Mesodermal cell (in vitro differentiated cells): ENCODE data around the gene MDC1.

Experiments
- H3K27ac ChIP-seq: 2 replicates; pipeline ENCODE4 v1.7.0; 2013; ENCODE audit warnings: mild to moderate bottlenecking, low read depth, low read length, moderate library complexity; ENCODE audit not compliant: severe bottlenecking
- H3K36me3 ChIP-seq: 2 replicates; pipeline ENCODE4 v1.7.1; 2013; ENCODE audit warnings: mild to moderate bottlenecking, low read length, moderate library complexity; ENCODE audit not compliant: control insufficient read depth, insufficient read depth
- H3K4me1 ChIP-seq: one replicate; pipeline ENCODE4 v1.7.1; 2013; ENCODE audit warnings: mild to moderate bottlenecking, low read length; ENCODE audit not compliant: insufficient read depth, control insufficient read depth, poor library complexity, severe bottlenecking
- H3K4me3 ChIP-seq: 2 replicates; pipeline ENCODE4 v1.7.0; 2013; ENCODE audit warnings: low read length, control low read depth, mild to moderate bottlenecking; ENCODE audit not compliant: insufficient read depth, poor library complexity, severe bottlenecking; ENCODE audit errors: extremely low read depth
- H3K9me3 ChIP-seq: 2 replicates; pipeline ENCODE4 v1.7.1; 2013; ENCODE audit warnings: mild to moderate bottlenecking, low read length, moderate library complexity; ENCODE audit not compliant: control insufficient read depth
- WGBS, 2 experiments: methylation state at CpG; one replicate each; pipeline ENCODE4 v1.1.5; 2013; ENCODE audit warnings: missing lambda C conversion rate in 2 of 2; ENCODE audit not compliant: insufficient coverage in 2 of 2; 5-methylcytosine and 5-hydroxymethylcytosine counted together

Gene MDC1

DNA sequence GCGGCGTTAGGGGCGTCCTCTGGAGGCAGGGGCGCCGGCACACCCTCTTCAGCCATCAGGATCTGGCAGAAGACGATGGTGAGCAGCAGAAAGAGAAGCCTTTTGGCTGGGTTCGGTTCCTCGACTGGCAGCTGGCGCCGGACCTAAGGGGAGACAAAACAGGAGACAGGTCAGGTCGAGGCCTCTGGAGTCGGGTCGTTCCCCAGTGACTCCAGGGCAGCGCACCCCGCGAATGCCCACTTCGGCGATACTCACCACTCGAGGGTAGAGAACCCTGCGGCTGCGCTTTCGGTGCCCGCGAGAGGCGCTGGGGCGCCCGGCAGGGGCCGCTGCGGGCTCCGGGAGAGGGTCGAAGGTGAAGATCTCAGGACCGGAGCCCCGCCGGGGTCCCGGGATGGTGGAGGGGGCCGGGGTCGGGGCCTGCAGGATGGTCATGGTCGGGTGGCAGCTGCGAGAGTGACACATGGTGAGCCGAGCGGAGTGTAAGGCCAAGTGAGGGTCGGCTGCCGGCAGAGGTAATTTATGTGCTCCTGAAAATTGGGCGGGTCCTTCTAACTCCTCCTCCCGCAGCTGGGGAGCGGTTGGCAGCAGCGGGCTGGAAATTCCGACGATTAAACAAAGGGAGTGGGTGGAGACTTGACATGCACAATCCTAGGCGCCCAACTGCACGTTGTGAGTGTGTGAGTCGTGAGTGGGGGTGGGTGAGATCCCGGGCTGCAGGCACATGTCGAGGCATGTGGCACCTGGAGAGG lies 27.1 kb upstream of the MDC1 start, which contains the start of gene IER3:
TSS of gene IER3 (minus strand) at position 494 of the 752 bp plus-strand sequence. CDS start at position 465, 29 bp downstream.
- peaks cover 32% of the 10 kb centered on the region for H3K4me1 ChIP-seq
- H3K4me3 ChIP-seq: peak within 1 kb of the TSS; percentile 94
- peaks cover 40% of the 10 kb centered on the region for H3K36me3 ChIP-seq
- no peaks in the 10 kb centered on the region for H3K9me3 ChIP-seq
- WGBS, 2 experiments: 0 to 1% methylated on average over 34 to 36 of the region's 54 CpGs
- H3K27ac ChIP-seq: peak within 1 kb of the TSS; percentile 84

DNA sequence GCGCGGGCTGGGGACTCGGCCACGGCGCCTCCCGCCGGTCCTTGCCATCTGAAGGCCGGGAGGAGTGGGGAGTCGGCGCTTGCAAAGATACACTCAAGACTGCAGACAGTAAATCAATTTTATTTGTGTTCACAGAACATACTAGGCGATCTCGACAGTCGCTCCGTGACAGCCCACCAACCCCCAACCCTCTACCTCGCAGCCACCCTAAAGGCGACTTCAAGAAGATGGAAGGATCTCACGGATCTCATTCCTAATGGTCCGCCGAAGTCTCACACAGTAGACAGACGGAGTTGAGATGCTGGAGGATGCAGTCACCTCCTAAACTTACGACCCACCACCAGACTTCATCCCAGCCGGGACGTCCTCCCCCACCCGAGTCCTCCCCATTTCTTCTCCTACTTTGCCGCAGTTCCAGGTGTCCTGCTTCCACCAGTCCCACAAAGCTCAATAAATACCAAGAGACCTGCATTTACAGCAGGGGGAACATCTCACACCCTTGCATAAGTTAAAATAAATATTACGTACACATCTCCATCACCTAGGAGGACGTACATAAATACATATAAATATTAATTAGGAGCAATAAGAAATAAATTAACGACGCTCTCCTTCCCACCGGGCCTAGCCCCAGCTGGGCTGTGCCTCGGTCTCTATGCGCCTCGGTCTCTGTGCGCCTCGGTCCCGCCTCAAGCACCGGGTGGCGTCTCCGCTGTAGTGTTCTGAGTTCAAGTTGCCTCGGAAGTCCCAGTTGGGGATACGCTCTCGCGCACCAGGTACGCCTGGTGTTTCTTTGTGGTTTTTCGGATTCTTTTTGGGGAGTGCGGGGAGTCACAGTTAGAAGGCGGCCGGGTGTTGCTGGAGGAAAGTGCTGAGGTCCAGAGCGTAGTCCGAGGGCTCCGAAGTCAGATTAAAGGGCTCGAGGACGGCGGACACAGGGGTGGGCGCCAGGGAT lies 26.3 kb upstream of the MDC1 start:
- WGBS, 2 experiments: 0 to 2% methylated on average over 34 to 42 of the region's 55 CpGs
- peak overlapping the region; percentile 84 for H3K27ac ChIP-seq

GRCh38 chr6:30742316-30743098 lies 25.4 kb upstream of the MDC1 start, which contains the start of gene FLOT1:
Gene FLOT1 (minus strand): TSS chr6:30742687. CDS start chr6:30742189, 498 bp downstream.
- Histone ChIP-seq H3K4me1 (peaks cover 20% of the 10 kb centered on the region), H3K27ac (peak within 1 kb of the TSS; percentile 84), H3K36me3 (peaks cover 57% of the 10 kb centered on the region), H3K4me3 (peak within 1 kb of the TSS; percentile 94), H3K9me3 (no peaks in the 10 kb centered on the region)
- WGBS, 2 experiments: 0 to 1% methylated on average over 45 to 49 of the region's 66 CpGs

More for the DNA sequence above, 26.3 kb upstream of the MDC1 start:
- Histone ChIP-seq H3K9me3 (no peaks in the 10 kb centered on the region), H3K36me3 (peaks cover 49% of the 10 kb centered on the region), H3K4me3 (peak overlapping the region; percentile 94), H3K4me1 (peaks cover 23% of the 10 kb centered on the region)

- 43 to 51% methylated on average over 6 to 9 of the region's 13 CpGs for WGBS, 2 experiments
- Histone ChIP-seq H3K4me1 (peaks cover 22% of the 10 kb centered on the region), H3K27ac (peak overlapping the region; percentile 84), H3K4me3 (peak overlapping the region; percentile 94), H3K36me3 (peaks cover 64% of the 10 kb centered on the region), H3K9me3 (no peaks in the 10 kb centered on the region)
These were observed 24.8 kb upstream of the MDC1 start for GRCh38 chr6:30741789-30742315.

- peak overlapping the region; percentile 84 for H3K27ac ChIP-seq
- 92 to 96% methylated on average over 5 to 8 of the region's 8 CpGs for WGBS, 2 experiments
- peak overlapping the region; percentile 94 for H3K4me3 ChIP-seq
- peaks cover 22% of the 10 kb centered on the region for H3K4me1 ChIP-seq
- no peaks in the 10 kb centered on the region for H3K9me3 ChIP-seq
- H3K36me3 ChIP-seq: peaks cover 69% of the 10 kb centered on the region
These were observed 24.1 kb upstream of the MDC1 start for GRCh38 chr6:30741063-30741779.

DNA sequence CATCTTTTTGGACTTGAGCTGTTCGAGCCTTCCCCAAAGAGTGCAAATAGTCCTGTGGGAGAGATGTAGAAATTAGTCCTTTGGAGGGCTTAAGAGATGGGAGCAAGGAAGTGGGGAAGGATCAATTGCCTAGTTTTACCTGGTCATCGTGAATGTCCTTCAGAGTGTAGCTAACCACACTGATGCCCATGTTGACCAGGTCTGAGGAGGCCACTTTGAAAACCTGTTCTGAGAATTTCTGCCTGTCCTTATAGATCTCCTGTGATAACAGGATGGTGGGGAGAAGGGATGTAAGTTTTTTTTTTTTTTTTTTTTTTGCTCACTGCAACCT lies 23.4 kb upstream of the MDC1 start:
- peaks cover 76% of the 10 kb centered on the region for H3K36me3 ChIP-seq
- no peaks in the 10 kb centered on the region for H3K9me3 ChIP-seq
- H3K4me3 ChIP-seq: no peak overlapping the region
- H3K27ac ChIP-seq: no peak overlapping the region
- WGBS, 2 experiments: 100% methylated on average over 2 of the region's 2 CpGs
- peaks cover 21% of the 10 kb centered on the region for H3K4me1 ChIP-seq

GRCh38 chr6:30738532-30738931 lies 21.5 kb upstream of the MDC1 start:
- WGBS, 2 experiments: 97 to 100% methylated on average over 4 to 5 of the region's 6 CpGs
- Histone ChIP-seq H3K36me3 (peaks cover 87% of the 10 kb centered on the region), H3K4me3 (no peak overlapping the region), H3K4me1 (peaks cover 18% of the 10 kb centered on the region), H3K9me3 (no peaks in the 10 kb centered on the region), H3K27ac (no peak overlapping the region)

DNA sequence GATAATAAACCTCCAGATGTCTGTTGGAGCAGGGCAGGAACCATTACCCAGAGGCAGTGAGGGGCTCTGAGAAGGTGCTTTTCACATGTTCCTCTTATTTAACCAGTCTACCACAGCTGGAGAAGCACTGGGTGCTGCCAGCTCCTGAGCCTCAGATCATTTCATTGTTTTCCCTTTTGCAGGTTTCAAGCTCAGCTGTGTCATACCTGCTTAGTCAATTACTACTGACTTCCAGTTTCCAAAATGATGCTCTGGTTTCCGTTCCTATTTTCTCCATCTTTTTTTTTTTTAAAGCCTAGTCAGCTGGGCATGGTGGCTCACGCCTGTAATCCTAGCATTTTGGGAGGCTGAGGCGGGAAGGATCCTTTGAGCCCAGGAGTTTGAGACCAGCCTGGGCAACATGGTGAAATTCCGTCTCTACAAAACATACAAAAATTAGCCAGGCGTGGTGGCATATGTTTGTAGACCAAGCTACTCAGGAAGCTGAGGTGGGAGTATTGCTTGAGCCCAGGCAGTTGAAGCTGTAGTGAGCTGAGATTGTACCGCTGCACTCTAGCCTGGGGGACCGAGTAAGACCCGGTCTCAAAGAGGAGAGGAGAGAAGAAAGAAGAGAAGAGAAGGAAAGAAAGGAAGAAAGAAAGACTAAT lies 18.7 kb upstream of the MDC1 start:
- H3K4me1 ChIP-seq: peaks cover 9% of the 10 kb centered on the region
- H3K4me3 ChIP-seq: no peak overlapping the region
- H3K27ac ChIP-seq: no peak overlapping the region
- WGBS, 2 experiments: 97 to 100% methylated on average over 5 to 7 of the region's 8 CpGs
- peaks cover 85% of the 10 kb centered on the region for H3K36me3 ChIP-seq
- no peaks in the 10 kb centered on the region for H3K9me3 ChIP-seq

- WGBS, 2 experiments: 93 to 96% methylated on average over 9 to 11 of the region's 12 CpGs
These were observed 15.3 kb upstream of the MDC1 start for GRCh38 chr6:30732237-30732943.

More at GRCh38 chr6:30732237-30732943, 15.3 kb upstream of the MDC1 start:
- H3K27ac ChIP-seq: no peak overlapping the region
- H3K9me3 ChIP-seq: no peaks in the 10 kb centered on the region
- no peak overlapping the region for H3K4me3 ChIP-seq
- H3K4me1 ChIP-seq: peaks cover 4% of the 10 kb centered on the region
- H3K36me3 ChIP-seq: peaks cover 79% of the 10 kb centered on the region
